HCT116 (cell line): ENCODE results near the gene ARL15. TPM values are rescaled to one million over a fixed set of nuclear protein-coding genes. Genes with fewer than 3 reads are reported as not detected.
A peak's percentile ranks its signal among the peaks of the same experiment; 100 is the strongest.

Experiments used
- ATAC-seq: fragments of 200-7000 bp; cut with Tn5 transposase; 2 replicates; pipeline ENCODE4 v1.9.1; 2020; ENCODE audit warnings: mild to moderate bottlenecking, moderate library complexity
- BruUV-seq: library from RNA; stranded (reverse); fragments of 400-500 nt; replicated peaks from 2 replicates; lab custom pipeline; 2021; lab: Mats Ljungman, UMichigan
- CTCF ChIA-PET: fragments of 300-600 bp; sonication (Branson Sonifier 250); formaldehyde crosslinking; loops from one replicate; lab custom pipeline; 2021; ENCODE audit warnings: antibody characterized with exemption; lab: Charles Lee
- POLR2A ChIA-PET: fragments of 300-600, 350-600 bp; sonication (Branson Sonifier 250); formaldehyde crosslinking; loops from one replicate; lab custom pipeline; 2021; ENCODE audit warnings: antibody characterized with exemption; lab: Charles Lee
- RAD21 ChIA-PET, 2 experiments: fragments of 300-600 bp; sonication (Branson Sonifier 250); formaldehyde crosslinking; loops; one replicate each; lab custom pipeline; 2023; ENCODE audit warnings: low total read pairs in 2 of 2; ENCODE audit not compliant: uncharacterized antibody in 2 of 2, unreplicated experiment in 2 of 2, low non-redundant PET in 1 of 2; lab: Charles Lee
- DNase-seq: peaks from one replicate; pipeline ENCODE4 v3.0.0-alpha.2; 2010; ENCODE audit warnings: low read depth, low spot score
- H2AFZ ChIP-seq: fragments of 200-600 bp; shearing (Covaris generic), sonication (generic); 2 replicates; pipeline ENCODE4 v1.6.1; 2017; ENCODE audit warnings: low read depth, mixed run types, mixed read lengths, antibody characterized with exemption, low read length; ENCODE audit not compliant: poor library complexity, severe bottlenecking
- H3K27ac ChIP-seq: 2 replicates; pipeline ENCODE4 v1.5.1; 2012; ENCODE audit warnings: low read depth, low read length
- H3K27me3 ChIP-seq: fragments of 200-600 bp; sonication (generic); 2 replicates; pipeline ENCODE4 v1.6.1; 2016; ENCODE audit warnings: mixed run types, low read length, mixed read lengths; ENCODE audit not compliant: insufficient read depth
- H3K36me3 ChIP-seq, 2 experiments: fragments of 200-500 bp in 1 of 2; fragments of 200-600 bp in 1 of 2; sonication (Bioruptor generic) in 1 of 2; sonication (generic) in 1 of 2; 2 replicates each; pipeline versions ENCODE4 v1.5.1 to v1.6.1; 2014 to 2016; ENCODE audit warnings: low read length in 2 of 2, inconsistent platforms in 1 of 2, mixed read lengths in 1 of 2, mixed run types in 1 of 2; ENCODE audit not compliant: insufficient read depth in 2 of 2, control insufficient read depth in 1 of 2
- H3K4me1 ChIP-seq, 2 experiments: fragments of 200-600 bp in 1 of 2; sonication (generic) in 1 of 2; 2 replicates each; pipeline versions ENCODE4 v1.5.1 to v1.6.1; 2012 to 2017; ENCODE audit warnings: low read length in 2 of 2, inconsistent platforms in 1 of 2, mild to moderate bottlenecking in 1 of 2, mixed read lengths in 1 of 2, mixed run types in 1 of 2, moderate library complexity in 1 of 2; ENCODE audit not compliant: insufficient read depth in 2 of 2, control insufficient read depth in 1 of 2
- H3K4me2 ChIP-seq: fragments of 200-600 bp; sonication (generic); 2 replicates; pipeline ENCODE4 v1.6.1; 2017; ENCODE audit warnings: mixed run types, low read length, mixed read lengths
- H3K4me3 ChIP-seq, 2 experiments: fragments of 200-600 bp in 1 of 2; sonication (generic) in 1 of 2; replicated peaks in 1 of 2; 2 replicates each; pipeline ENCODE4 v1.5.1; 2011 to 2016; ENCODE audit warnings: low read length in 2 of 2, control low read depth in 1 of 2, low read depth in 1 of 2, mild to moderate bottlenecking in 1 of 2, mixed read lengths in 1 of 2, mixed run types in 1 of 2
- H3K79me2 ChIP-seq: fragments of 200-600 bp; sonication (generic); 2 replicates; pipeline ENCODE4 v1.6.1; 2017; ENCODE audit warnings: mild to moderate bottlenecking, mixed run types, low read length, moderate library complexity, mixed read lengths; ENCODE audit not compliant: insufficient read depth
- H3K9ac ChIP-seq: fragments of 200-600 bp; sonication (generic); 2 replicates; pipeline ENCODE4 v1.6.1; 2016; ENCODE audit warnings: low read length, mixed read lengths
- H3K9me2 ChIP-seq: fragments of 200-600 bp; sonication (generic), shearing (Covaris generic); 2 replicates; pipeline ENCODE4 v1.6.1; 2017; ENCODE audit warnings: mixed run types, mild to moderate bottlenecking, moderate library complexity; ENCODE audit not compliant: insufficient read depth
- H3K9me3 ChIP-seq, 2 experiments: fragments of 200-500 bp in 1 of 2; fragments of 200-600 bp in 1 of 2; sonication (Bioruptor generic) in 1 of 2; sonication (generic) in 1 of 2; 2 replicates each; pipeline ENCODE4 v1.6.1; 2014 to 2017; ENCODE audit warnings: low read length in 2 of 2, mixed read lengths in 2 of 2, inconsistent platforms in 1 of 2, low read depth in 1 of 2, mild to moderate bottlenecking in 1 of 2, mixed run types in 1 of 2, moderate library complexity in 1 of 2; ENCODE audit not compliant: control insufficient read depth in 1 of 2, insufficient read depth in 1 of 2
- H4K20me1 ChIP-seq: fragments of 200-600 bp; sonication (generic), shearing (Covaris generic); 2 replicates; pipeline ENCODE4 v1.6.1; 2017; ENCODE audit warnings: mixed run types, mild to moderate bottlenecking, moderate library complexity; ENCODE audit not compliant: insufficient read depth
- EGR1 ChIP-seq: IDR thresholded peaks from 2 replicates; pipeline ENCODE4 v1.6.1; 2012; ENCODE audit warnings: low read depth
- SIN3A ChIP-seq: IDR thresholded peaks from 2 replicates; pipeline ENCODE4 v1.6.1; 2012; ENCODE audit warnings: low read depth
- intact Hi-C: fragments of 100-400 bp; cut with micrococcal nuclease; formaldehyde crosslinking; loops from 2 replicates; pipeline ENCODE4 v1.10.0; 2022
- total RNA-seq: library from RNA; stranded (reverse); gene quantifications from one replicate; pipeline ENCODE4 v1.2.1, GENCODE V29; 2021; ENCODE audit not compliant: unreplicated experiment

The ARL15 gene
- total RNA-seq, 1 experiment from 2014 or later, result 15.0 TPM

DNA sequence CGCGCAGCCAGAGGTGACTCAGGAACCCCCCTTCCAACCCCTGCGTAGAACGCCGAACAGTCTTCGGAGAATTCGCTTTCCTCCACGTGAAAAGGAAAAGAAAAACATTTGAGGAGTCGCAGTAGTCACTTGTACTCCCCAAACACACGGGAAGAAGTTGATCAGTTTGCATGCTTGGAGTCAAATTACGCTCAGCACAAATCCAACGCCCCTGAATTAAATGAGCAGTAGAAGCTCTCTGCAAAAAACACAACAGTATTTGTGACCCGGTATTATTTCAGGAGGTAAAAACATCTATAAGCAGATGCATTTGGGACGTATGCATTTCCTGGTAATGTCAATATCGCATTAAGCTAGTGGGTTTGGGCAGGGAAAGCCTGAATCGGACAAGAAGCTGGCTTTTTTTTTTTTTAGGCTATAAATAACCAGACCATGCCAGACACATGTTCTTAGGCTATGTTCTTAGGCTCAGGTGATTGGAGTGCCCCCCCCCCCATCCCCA, 854 bp upstream of the ARL15 start:
- no peak for DNase-seq
- RAD21 ChIA-PET, result no interaction called here
- Histone ChIP-seq H3K9me2 (no peaks in the 10 kb centered on the region), H3K9ac (peak overlapping the region; percentile 77), H3K79me2 (no peaks in the 10 kb centered on the region; the same call in 1 of the 2 replicates), H3K9me3 (no peaks in the 10 kb centered on the region), H3K36me3 (no peaks in the 10 kb centered on the region), H3K4me1 (peaks cover 9 to 19% of the 10 kb centered on the region in 2 experiments; a peak in 2 of 4 replicates), H4K20me1 (no peaks in the 10 kb centered on the region), H3K27me3 (no peaks in the 10 kb centered on the region), H3K4me3 (peak overlapping the region; percentile 61 to 85)
- BruUV-seq, result no TSS peak
- POLR2A ChIA-PET, result interaction anchor here (1.0 to 1.3 kb wide), 4 partner anchors 16 to 108 kb away, joined by 3 read pairs; no protein-coding TSS in a partner anchor
- ATAC-seq, result no peak
- no peak for TF ChIP-seq EGR1
- TF ChIP-seq, all 23 proteins: peak for 0
- H3K27ac ChIP-seq, result peak overlapping the region; percentile 21; the same call in 1 of the 2 replicates
- CTCF ChIA-PET, result interaction anchor here (0.6 to 1.4 kb wide), 3 partner anchors 22 to 178 kb away, joined by 3 read pairs; no protein-coding TSS in a partner anchor
- peak overlapping the region; percentile 2 for H2AFZ ChIP-seq
- intact Hi-C loops, result loop anchor here (10.0 kb wide), 1 partner anchor 104 kb away; no protein-coding TSS in a partner anchor
- H3K4me2 ChIP-seq, result peak overlapping the region; percentile 96

DNA sequence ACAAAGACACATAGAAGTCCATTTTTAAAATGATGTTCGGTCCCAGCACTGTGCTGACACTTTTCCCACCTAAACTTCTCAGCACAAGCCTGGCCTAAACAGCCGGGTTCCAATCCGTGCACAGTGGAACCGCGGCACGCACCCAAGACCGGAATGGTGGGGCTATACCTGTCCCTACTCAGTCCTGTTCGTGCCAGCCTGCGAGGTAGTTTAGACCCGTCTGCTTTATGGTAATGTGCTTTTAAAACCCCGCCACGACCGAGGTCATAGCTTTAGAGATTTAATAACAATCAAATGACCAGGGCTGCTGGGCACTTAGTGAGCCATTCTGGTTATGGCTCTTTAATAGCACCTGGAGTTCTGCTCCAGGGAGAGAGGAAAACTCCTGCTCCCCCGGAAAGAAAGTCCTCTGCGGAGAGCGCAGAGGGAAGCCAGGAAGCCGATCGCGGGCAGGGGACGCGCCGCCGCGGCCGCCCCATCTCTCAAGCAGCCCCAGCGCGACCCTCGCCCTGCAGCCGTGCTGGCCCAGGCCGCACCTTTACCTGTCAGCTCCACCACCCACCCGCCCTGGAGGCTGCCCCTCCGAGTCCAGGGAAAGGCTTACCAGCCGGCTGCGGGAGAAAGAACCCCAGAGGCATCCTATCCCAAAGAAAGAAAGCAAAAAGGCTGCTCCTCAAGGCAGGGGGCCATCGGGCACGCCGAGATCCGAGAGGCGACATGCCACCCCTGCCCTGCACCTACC, 511 bp downstream of the ARL15 start:
- intact Hi-C loops, result loop anchor here (10.0 kb wide), 1 partner anchor 105 kb away; no protein-coding TSS in a partner anchor
- no peak for TF ChIP-seq SIN3A

More for the DNA sequence above, 511 bp downstream of the ARL15 start:
- no peaks in the 10 kb centered on the region; the same call in 1 of the 2 replicates for H3K79me2 ChIP-seq
- POLR2A ChIA-PET, result interaction anchor here (0.8 to 1.3 kb wide), 8 partner anchors 8 to 76 kb away, joined by 3 to 9 read pairs (median 3); no protein-coding TSS in a partner anchor
- peak overlapping the region; percentile 77 for H3K9ac ChIP-seq
- H3K27ac ChIP-seq, result peak overlapping the region; percentile 50
- DNase-seq, result no peak
- H3K27me3 ChIP-seq, result no peaks in the 10 kb centered on the region
- H2AFZ ChIP-seq, result peak overlapping the region; percentile 87
- CTCF ChIA-PET, result interaction anchor here (1.3 kb wide), 1 partner anchor 110 kb away, joined by 4 read pairs; no protein-coding TSS in a partner anchor
- H3K4me3 ChIP-seq, result peak overlapping the region; percentile 61 to 85
- no peaks in the 10 kb centered on the region for H3K9me3 ChIP-seq
- no TSS peak for BruUV-seq
- H3K4me1 ChIP-seq, result peaks cover 9 to 19% of the 10 kb centered on the region in 2 experiments; a peak in 2 of 4 replicates
- no peaks in the 10 kb centered on the region for H3K9me2 ChIP-seq
- no peaks in the 10 kb centered on the region for H3K36me3 ChIP-seq
- H4K20me1 ChIP-seq, result no peaks in the 10 kb centered on the region
- peak; percentile 48 for ATAC-seq
- RAD21 ChIA-PET, result no interaction called here
- peak overlapping the region; percentile 96 for H3K4me2 ChIP-seq
